OCI-M2 (cell line): ENCODE measurements around the gene FAM180A.
"Not testable (repeated sequence)": the region's sequence is repeated elsewhere in the genome, so short reads cannot be mapped to it uniquely, and the experiment has no call there.

Experiments used
- DNase-seq: peaks from one replicate; lab custom pipeline; 2025; ENCODE audit not compliant: unreplicated experiment; lab: John Stamatoyannopoulos, UW

Gene FAM180A

GRCh38 chr7:135742371-135742770 is 6.2 kb downstream of the FAM180A start:
- DNase-seq, result no peak

GRCh38 chr7:135741905-135742304 is 6.7 kb downstream of the FAM180A start:
- DNase-seq, result no peak

DNA sequence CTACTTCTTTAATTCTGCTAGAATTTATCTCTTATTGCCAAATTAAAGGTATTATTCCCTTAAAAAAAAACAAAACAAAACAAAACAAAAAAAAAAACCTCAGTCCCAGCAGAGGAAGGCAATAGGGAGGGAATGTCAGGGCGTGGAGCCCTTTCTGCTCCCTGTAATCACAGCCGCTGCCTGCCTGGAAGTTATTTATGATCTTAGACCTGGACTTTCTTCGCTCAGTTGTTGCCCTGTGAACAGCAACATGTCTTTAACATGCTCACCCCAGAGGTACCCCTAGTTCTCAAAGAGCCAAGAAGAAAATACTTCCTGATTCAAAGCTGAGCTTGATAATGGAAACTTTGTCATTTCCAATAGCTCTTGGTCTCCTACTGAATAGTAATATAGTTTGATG is 7.7 kb downstream of the FAM180A start:
- DNase-seq, result no peak

- DNase-seq, result not testable (repeated sequence)
Observed at GRCh38 chr7:135737306-135737647, 11.3 kb downstream of the FAM180A start.

DNA sequence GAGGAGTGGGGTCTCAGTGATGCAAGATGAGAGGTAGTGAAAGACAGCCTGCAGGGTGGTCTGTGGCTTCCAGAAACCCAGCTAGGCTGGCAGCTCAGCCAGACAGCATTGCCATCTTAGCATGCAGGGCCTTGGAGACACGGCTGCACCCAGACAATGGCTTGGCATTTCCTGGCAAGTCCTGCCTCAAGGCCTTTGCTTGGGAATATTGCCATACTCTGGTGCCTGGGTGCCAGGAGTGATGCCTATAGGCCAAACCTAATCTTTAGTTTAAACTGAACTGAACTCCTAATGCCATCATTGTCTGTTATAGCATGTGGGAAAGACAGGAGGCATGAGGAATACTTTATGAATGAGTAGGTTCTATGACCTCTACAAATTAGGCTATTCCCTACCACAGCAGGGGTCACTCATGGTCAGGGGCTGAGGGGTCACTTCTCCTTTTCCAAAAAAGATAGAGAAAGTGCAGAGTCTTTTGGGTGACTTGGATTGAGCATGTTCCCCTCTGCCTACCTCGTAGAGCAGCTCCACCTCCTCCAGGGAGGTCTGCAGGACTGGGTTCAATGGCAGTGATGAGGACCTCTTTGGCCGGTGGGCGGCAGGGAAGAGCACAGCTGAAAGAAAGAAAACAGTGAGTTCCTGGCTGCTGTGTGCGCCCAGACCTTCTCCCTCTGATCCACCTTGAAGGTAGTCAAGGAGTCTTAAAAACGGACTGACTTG is 11.9 kb downstream of the FAM180A start:
- DNase-seq, result no peak

DNA sequence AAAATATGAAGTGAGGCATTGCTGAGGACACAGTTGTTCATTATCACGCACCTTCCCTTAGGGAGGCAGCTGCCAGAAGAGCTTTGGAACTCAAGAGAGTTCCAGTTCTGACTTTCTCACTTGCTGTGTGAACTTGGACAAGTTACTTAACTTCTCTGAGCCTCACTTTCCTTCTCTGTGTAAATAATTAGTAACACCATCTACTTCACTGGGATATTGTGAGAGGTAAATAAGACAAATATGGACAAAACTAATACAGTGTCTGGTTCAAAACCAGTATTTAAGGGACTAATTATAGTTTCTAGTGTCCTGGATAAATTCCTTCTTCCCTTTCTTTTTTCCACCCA is 14.3 kb downstream of the FAM180A start:
- no peak for DNase-seq

DNA sequence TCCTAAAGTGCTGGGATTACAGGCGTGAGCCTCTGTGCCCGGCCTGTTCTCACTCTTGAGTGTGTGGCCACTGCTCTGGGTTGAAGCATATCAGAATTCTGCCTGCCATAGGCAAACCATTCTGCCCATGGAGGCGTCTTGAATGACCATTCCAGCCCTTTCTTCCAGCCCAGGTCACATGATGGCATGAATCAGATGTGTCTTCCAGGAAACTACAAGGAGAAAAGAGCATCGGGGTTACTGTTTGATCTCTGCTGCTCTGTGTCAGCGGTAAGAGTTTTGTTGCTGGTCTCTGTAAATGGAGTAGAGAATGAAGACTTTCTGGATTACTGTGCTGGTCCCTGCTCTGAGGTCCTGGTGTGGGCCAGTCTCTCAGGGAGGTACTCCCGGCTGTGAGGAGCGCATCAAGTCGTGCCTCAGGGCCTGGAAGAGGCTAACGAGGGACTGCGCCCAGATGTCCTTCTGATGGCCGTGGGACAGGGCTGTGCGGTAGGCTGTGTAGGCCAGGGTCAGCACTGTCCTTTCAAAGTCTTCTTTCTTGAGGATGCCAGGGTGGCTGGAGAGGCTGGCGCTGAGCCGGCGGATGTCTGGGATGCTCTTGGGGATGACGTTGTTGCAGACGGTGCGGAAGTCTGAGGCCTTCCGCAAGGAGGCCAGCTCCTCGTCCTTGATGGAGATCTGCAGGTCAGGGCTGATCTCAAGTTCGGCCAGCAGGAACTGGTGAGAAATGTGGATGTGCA is 14.8 kb downstream of the FAM180A start:
- no peak for DNase-seq

GRCh38 chr7:135731131-135731530 is 17.5 kb downstream of the FAM180A start:
- no peak for DNase-seq

GRCh38 chr7:135729230-135729629 is 19.4 kb downstream of the FAM180A start:
- DNase-seq, result no peak

- no peak for DNase-seq
Observed at GRCh38 chr7:135728136-135728669, 20.4 kb downstream of the FAM180A start, which contains the start of gene SLC13A4. Gene SLC13A4, minus strand, starts transcription at chr7:135728186. Its CDS starts 690 bp downstream, at chr7:135727496.

- DNase-seq, result no peak
Observed at GRCh38 chr7:135726911-135727673, 21.5 kb downstream of the FAM180A start.

- no peak for DNase-seq
Observed at GRCh38 chr7:135726276-135726788, 22.3 kb downstream of the FAM180A start.

GRCh38 chr7:135723411-135723810 is 25.2 kb downstream of the FAM180A start:
- no peak for DNase-seq

- no peak for DNase-seq
Observed at GRCh38 chr7:135721198-135721820, 27.3 kb downstream of the FAM180A start.

DNA sequence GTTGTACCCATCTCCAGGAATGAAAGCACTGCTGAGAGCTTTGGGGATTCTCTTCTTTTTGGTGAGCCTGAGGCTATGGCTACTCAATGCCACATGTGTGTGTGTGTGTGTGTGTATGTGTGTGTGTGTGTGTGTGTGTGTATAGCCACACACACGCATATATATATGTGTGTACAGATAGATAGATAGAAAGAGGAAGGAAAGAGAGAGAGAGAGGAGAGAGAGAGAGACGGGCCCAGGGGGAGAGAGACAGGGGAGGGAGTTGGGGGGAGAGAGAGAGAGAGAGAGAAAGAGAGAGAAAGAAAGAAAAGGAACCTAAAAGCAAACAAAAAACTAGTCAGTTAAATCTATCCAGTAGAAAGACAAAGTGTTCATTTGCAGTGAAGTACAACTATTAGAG is 28.9 kb downstream of the FAM180A start:
- no peak for DNase-seq

DNA sequence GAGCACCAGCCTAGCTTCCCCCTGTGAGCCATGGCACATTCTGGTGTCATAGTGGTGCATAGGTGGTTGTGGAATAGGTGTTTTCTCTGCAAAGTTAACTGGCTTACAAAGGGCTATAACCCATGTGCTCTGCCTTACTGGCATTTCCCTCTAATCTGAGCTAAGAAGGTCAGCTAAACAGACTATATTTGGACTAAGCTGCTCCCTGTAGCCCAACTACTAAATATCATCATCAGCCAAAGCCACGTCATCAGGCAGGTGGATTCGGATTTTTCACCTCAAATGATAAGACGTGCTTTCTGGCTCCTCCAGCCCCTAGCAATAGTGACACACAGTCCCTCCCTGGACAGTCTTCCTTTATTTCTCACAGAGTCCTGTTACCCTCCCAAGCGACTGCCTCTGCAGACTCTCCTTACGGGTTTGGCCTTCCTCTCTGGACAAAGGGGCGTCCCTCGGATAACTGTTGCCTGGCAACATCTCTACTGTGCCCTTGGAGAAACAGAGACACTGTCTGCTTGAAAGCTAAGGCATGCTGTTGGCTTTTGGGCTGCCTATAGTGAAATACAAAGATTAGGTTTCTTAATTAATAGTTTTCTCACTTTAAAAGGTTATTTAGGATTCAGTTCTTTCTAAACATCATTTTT is 29.7 kb downstream of the FAM180A start:
- DNase-seq, result no peak

- no peak for DNase-seq
Observed at GRCh38 chr7:135718219-135718618, 30.4 kb downstream of the FAM180A start.

- no peak for DNase-seq
Observed at GRCh38 chr7:135717693-135718092, 30.9 kb downstream of the FAM180A start.

DNA sequence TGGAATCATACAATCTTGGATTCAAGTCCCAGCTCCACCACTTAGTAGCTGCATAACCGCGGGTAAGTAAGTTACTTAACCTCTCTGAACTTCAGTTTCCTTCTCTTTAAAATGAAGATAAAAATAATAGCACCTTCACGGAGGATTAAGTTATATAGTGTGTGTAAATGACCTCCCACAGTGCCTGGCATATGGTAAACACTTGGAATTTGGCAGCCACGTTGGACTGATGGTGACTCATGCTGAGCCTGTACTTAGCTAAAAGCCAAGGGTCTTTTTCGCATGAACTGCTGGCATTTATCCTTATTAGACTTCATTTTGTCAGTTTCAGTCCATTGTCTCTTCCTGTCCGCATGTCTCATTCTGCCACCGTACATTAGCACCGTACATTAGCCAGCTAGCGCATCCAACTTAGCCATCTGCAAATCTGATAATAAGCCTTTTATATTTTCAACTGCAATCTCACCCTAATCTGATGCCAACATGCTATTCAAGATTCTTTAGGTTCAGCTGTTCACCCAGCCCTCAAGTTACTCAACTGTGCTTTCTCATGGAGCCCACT is 31.9 kb downstream of the FAM180A start:
- no peak for DNase-seq

- DNase-seq, result no peak
Observed at GRCh38 chr7:135715673-135716072, 32.9 kb downstream of the FAM180A start.
